Osteocyte (in vitro differentiated cells): ENCODE results near the gene CENPC. TPM values are rescaled to one million over a fixed set of nuclear protein-coding genes. Genes with fewer than 3 reads are reported as not detected.
"Not testable (repeated sequence)": the region's sequence is repeated elsewhere in the genome, so short reads cannot be mapped to it uniquely, and the experiment has no call there.

Experiments
- DNase-seq: peaks from one replicate; pipeline ENCODE4 v3.0.0; 2021; ENCODE audit warnings: mixed read lengths; ENCODE audit not compliant: unreplicated experiment; ENCODE audit errors: extremely low spot score
- H3K27ac Mint-ChIP-seq: one replicate; pipeline ENCODE4 v1.8.0; 2021; ENCODE audit warnings: mild to moderate bottlenecking, mixed read lengths; ENCODE audit not compliant: unreplicated experiment
- H3K27me3 Mint-ChIP-seq: one replicate; pipeline ENCODE4 v1.8.0; 2021; ENCODE audit warnings: mixed read lengths; ENCODE audit not compliant: unreplicated experiment
- H3K36me3 Mint-ChIP-seq: one replicate; pipeline ENCODE4 v1.8.0; 2021; ENCODE audit warnings: mixed read lengths; ENCODE audit not compliant: unreplicated experiment
- H3K4me1 Mint-ChIP-seq: one replicate; pipeline ENCODE4 v1.8.0; 2021; ENCODE audit warnings: mixed read lengths; ENCODE audit not compliant: unreplicated experiment
- H3K4me3 Mint-ChIP-seq: one replicate; pipeline ENCODE4 v1.8.0; 2021; ENCODE audit warnings: mild to moderate bottlenecking, moderate library complexity, mixed read lengths; ENCODE audit not compliant: unreplicated experiment
- H3K9me3 Mint-ChIP-seq: one replicate; pipeline ENCODE4 v1.8.0; 2021; ENCODE audit warnings: mixed read lengths; ENCODE audit not compliant: unreplicated experiment
- total RNA-seq: library from RNA; stranded (reverse); gene quantifications from 2 replicates; pipeline ENCODE4 v1.2.1, GENCODE V29; 2021
- TF ChIP-seq, protein P1 (sequence below): fragments of 200-600 bp; sonication (generic); IDR thresholded peaks from 2 replicates; pipeline ENCODE4 v1.5.0; 2021; ENCODE audit warnings: antibody characterized with exemption, mild to moderate bottlenecking, moderate library complexity

CENPC gene
- total RNA-seq, 1 donor from 2014 or later, result 15.8 TPM

DNA sequence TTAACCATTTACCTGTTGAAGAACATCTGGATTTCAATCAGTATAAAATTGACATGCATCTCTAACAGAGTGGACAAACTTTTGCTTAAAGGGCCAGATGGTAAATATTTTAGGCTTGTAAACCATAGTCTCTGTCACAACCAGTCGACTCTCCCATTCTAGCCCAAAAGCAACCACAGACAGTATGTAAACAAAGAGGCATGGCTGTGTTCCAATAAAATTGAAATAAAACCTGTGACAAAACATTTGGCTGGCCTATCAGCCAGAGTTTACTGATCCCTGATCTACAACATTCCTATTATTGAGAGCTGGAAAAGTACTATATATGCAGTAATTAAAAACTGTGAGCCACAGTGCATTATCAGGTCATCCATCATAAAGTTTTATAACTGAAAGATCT is 3.2 kb downstream of the CENPC start:
- TF ChIP-seq, protein P1, sequence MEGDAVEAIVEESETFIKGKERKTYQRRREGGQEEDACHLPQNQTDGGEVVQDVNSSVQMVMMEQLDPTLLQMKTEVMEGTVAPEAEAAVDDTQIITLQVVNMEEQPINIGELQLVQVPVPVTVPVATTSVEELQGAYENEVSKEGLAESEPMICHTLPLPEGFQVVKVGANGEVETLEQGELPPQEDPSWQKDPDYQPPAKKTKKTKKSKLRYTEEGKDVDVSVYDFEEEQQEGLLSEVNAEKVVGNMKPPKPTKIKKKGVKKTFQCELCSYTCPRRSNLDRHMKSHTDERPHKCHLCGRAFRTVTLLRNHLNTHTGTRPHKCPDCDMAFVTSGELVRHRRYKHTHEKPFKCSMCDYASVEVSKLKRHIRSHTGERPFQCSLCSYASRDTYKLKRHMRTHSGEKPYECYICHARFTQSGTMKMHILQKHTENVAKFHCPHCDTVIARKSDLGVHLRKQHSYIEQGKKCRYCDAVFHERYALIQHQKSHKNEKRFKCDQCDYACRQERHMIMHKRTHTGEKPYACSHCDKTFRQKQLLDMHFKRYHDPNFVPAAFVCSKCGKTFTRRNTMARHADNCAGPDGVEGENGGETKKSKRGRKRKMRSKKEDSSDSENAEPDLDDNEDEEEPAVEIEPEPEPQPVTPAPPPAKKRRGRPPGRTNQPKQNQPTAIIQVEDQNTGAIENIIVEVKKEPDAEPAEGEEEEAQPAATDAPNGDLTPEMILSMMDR, result no peak
- H3K9me3 Mint-ChIP-seq, result no peaks in the 10 kb centered on the region
- no peak overlapping the region for H3K27ac Mint-ChIP-seq
- H3K36me3 Mint-ChIP-seq, result peaks cover 33% of the 10 kb centered on the region
- no peak overlapping the region for H3K4me3 Mint-ChIP-seq
- no peak for DNase-seq
- H3K4me1 Mint-ChIP-seq, result peaks cover 30% of the 10 kb centered on the region
- no peaks in the 10 kb centered on the region for H3K27me3 Mint-ChIP-seq

DNA sequence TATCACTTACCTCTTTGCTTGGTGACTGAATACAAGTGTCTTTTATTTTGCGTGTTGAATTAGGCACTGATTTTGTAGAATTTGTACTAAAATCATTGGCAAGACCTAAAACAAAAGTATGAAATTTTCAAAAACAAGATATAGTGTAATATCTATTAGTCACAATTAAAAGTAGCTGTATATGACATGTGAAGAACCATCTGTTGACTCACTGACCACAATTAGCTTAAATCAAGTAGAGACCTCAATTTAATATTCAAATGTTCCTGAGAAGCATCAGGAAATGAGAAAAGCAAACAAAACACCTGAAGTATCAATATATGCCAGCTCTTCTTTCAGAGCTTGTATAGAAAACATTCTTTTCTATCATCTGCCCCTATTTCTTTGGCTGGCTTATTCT is 5.5 kb downstream of the CENPC start:
- H3K36me3 Mint-ChIP-seq, result peaks cover 44% of the 10 kb centered on the region
- no peak overlapping the region for H3K4me3 Mint-ChIP-seq
- no peaks in the 10 kb centered on the region for H3K27me3 Mint-ChIP-seq
- no peak for DNase-seq
- no peak overlapping the region for H3K27ac Mint-ChIP-seq
- H3K9me3 Mint-ChIP-seq, result no peaks in the 10 kb centered on the region
- peaks cover 27% of the 10 kb centered on the region for H3K4me1 Mint-ChIP-seq
- TF ChIP-seq, protein P1, result no peak

DNA sequence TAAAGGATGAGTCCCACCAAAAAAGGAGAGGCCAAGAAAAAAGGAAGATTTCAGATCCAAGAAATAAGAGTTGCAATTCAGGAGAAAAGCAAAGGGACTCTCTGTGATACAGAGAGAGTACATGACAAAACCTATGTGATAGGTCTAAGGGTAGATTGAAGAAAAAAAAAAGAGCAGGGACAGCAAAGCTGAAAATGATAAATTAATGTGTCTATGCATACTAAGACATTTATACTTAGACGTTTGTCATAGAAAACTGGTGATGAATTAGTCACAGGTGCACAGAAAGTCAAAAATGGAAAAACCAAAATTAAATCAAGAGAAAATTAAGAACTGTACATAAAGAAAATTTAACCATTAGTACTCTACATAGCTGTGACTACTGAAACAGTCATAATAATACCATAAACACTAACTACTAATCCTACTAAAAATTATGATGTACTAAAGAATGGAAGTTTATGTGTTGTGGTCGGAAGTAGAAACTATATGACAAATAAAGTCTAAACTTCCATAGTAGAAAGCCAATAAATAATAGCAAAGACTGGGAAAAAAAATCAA is 9.9 kb downstream of the CENPC start:
- Mint-ChIP-seq H3K27me3 (no peaks in the 10 kb centered on the region), H3K36me3 (peaks cover 65% of the 10 kb centered on the region), H3K4me1 (peaks cover 2% of the 10 kb centered on the region), H3K27ac (no peak overlapping the region), H3K9me3 (peaks cover 6% of the 10 kb centered on the region), H3K4me3 (no peak overlapping the region)
- DNase-seq, result no peak
- TF ChIP-seq, protein P1, result no peak

DNA sequence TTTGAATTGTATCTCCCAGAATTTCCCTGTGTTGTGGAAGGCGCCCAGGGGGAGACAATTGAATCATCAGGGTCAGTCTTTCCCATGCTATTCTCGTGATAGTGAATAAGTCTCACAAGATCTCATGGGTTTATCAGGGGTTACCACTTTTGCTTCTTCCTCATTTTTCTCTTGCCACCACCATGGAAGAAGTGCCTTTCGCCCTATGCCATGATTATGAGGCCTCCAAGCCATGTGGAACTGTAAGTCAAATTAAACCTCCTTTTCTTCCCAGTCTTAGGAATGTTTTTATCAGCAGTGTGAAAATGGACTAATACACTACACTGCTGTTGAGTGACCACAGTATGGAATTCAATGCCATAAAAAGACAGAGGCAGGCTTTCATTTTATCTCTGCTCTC is 12.2 kb downstream of the CENPC start:
- no peak overlapping the region for H3K27ac Mint-ChIP-seq
- no peak for DNase-seq
- H3K36me3 Mint-ChIP-seq, result peaks cover 60% of the 10 kb centered on the region
- no peak overlapping the region for H3K4me3 Mint-ChIP-seq
- peaks cover 2% of the 10 kb centered on the region for H3K4me1 Mint-ChIP-seq
- H3K27me3 Mint-ChIP-seq, result no peaks in the 10 kb centered on the region
- peaks cover 6% of the 10 kb centered on the region for H3K9me3 Mint-ChIP-seq
- TF ChIP-seq, protein P1, result no peak

DNA sequence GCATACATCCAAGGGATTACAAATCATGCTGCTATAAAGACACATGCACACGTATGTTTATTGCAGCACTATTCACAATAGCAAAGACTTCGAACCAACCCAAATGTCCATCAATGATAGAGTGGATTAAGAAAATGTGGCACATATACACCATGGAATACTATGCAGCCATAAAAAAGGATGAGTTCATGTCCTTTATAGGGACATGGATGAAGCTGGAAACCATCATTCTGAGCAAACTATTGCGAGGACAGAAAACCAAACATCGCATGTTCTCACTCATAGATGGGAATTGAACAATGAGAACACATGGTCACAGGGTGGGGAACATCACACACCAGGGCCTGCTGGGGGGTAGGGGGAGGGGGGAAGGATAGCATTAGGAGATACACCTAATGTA is 12.9 kb downstream of the CENPC start:
- H3K9me3 Mint-ChIP-seq, H3K4me1 Mint-ChIP-seq, DNase-seq, H3K27ac Mint-ChIP-seq, H3K4me3 Mint-ChIP-seq, H3K27me3 Mint-ChIP-seq: not testable (repeated sequence)
- peaks cover 60% of the 10 kb centered on the region for H3K36me3 Mint-ChIP-seq
